ENCODE results near the gene SASS6.

- TF ChIP-seq POLR2A (IDR thresholded peaks at IDR 0.05) (no peak), CTCF (IDR thresholded peaks at IDR 0.05) (no peak)
Observed at GRCh38 chr1:100178091-100178490, 45.4 kb upstream of the SASS6 start, which contains the start of gene LRRC39.
